HepG2 (cell line): ENCODE measurements around the gene INAFM2.

Source experiments
- ETV5 ChIP-seq: IDR thresholded peaks from 2 replicates; pipeline ENCODE4 v1.6.1; 2018; ENCODE audit warnings: missing biosample characterization, missing genetic modification reagents, inconsistent platforms, borderline replicate concordance
- EZH2 ChIP-seq: conservative IDR thresholded peaks from 2 replicates; pipeline ENCODE4 v1.6.1; 2012; ENCODE audit warnings: mild to moderate bottlenecking, low read depth, low read length, moderate library complexity
- FOXA1 ChIP-seq, 2 experiments: fragments of 450-650 bp in 1 of 2; sonication (generic) in 1 of 2; formaldehyde crosslinking in 1 of 2; IDR thresholded peaks; 2 replicates each; pipeline versions ENCODE4 v1.4.0 to v1.6.1; 2016 to 2020; ENCODE audit warnings: missing genetic modification reagents in 1 of 2
- GATAD1 ChIP-seq: IDR thresholded peaks from 2 replicates; pipeline ENCODE4 v1.6.1; 2016; ENCODE audit warnings: missing genetic modification reagents, missing compliant biosample characterization
- POLR2A ChIP-seq, 2 experiments: IDR thresholded peaks; 2 replicates each; pipeline ENCODE4 v1.6.1; 2011; ENCODE audit warnings: low read depth in 2 of 2, low read length in 2 of 2, mild to moderate bottlenecking in 1 of 2, moderate library complexity in 1 of 2; ENCODE audit not compliant: insufficient read depth in 1 of 2
- SMARCE1 ChIP-seq: fragments of 450-650 bp; IDR thresholded peaks from 2 replicates; pipeline ENCODE4 v1.6.1; 2017; ENCODE audit warnings: borderline replicate concordance
- YY1 ChIP-seq: IDR thresholded peaks from 2 replicates; pipeline ENCODE4 v1.6.1; 2011; ENCODE audit warnings: low read length, low read depth, moderate library complexity, mild to moderate bottlenecking; ENCODE audit not compliant: insufficient read depth, insufficient replicate concordance

GRCh38 chr15:40367371-40367685 is 43.8 kb downstream of the INAFM2 start:
- TF ChIP-seq SMARCE1 (no peak), POLR2A (IDR thresholded peaks at IDR 0.05; ENCODE audit: insufficient read depth in 1 of 2, low read depth in 2 of 2, low read length in 2 of 2) (no peak), FOXA1 (IDR thresholded peaks at IDR 0.05) (no peak), FOXA1 (CRISPR knock-in tag; IDR thresholded peaks at IDR 0.05) (no peak), YY1 (no peak), EZH2 (no peak), GATAD1 (no peak), ETV5 (CRISPR knock-in tag) (no peak)
